Measurements from ENCODE around the gene IWS1. TPM values are rescaled to one million over a fixed set of nuclear protein-coding genes. Genes with fewer than 3 reads are reported as not detected.
"Not testable (repeated sequence)": the region's sequence is repeated elsewhere in the genome, so short reads cannot be mapped to it uniquely, and the experiment has no call there.

IWS1 gene
- 10 to 100 TPM; 40.8 to 43.3 TPM for total RNA-seq

- Mint-ChIP-seq H3K36me3 (ENCODE audit: low read depth) (peaks cover 22% of the 10 kb centered on the region), H3K4me1 (peaks cover 33% of the 10 kb centered on the region), H3K9me3 (peaks cover 5% of the 10 kb centered on the region), H3K27me3 (peaks cover 7% of the 10 kb centered on the region), H3K27ac (peak within 1 kb of the TSS; percentile 92), H3K4me3 (peak within 1 kb of the TSS; percentile 86)
- ChIA-PET POLR2A (interaction anchor here (0.7 to 2.3 kb wide), 25 partner anchors 11 to 564 kb away, joined by 3 to 29 read pairs (median 5); partner anchors contain the start of genes ERCC3, SAP130, SFT2D3 and UGGT1), CTCF (interaction anchor here (0.6 to 1.5 kb wide), 11 partner anchors 13 to 374 kb away, joined by 3 to 9 read pairs (median 3); no protein-coding TSS in a partner anchor)
- peak; percentile 95 for DNase-seq
These were observed at the start of gene IWS1 for GRCh38 chr2:127526132-127527000. Gene IWS1, minus strand, starts transcription at chr2:127526489. Its CDS starts 281 bp downstream, at chr2:127526208.

GRCh38 chr2:127575941-127576432 is 49.7 kb upstream of the IWS1 start:
- Mint-ChIP-seq H3K27ac (no peak overlapping the region), H3K4me3 (no peak overlapping the region), H3K27me3 (peaks cover 38% of the 10 kb centered on the region), H3K4me1 (peaks cover 3% of the 10 kb centered on the region), H3K36me3 (ENCODE audit: low read depth) (no peaks in the 10 kb centered on the region), H3K9me3 (no peaks in the 10 kb centered on the region)
- DNase-seq, result peak; percentile 10
- ChIA-PET POLR2A (interaction anchor here (0.7 kb wide), 1 partner anchor 12 kb away, joined by 3 read pairs; no protein-coding TSS in a partner anchor), CTCF (interaction anchor here (0.8 to 1.0 kb wide), 2 partner anchors 15 to 61 kb away, joined by 3 to 5 read pairs; no protein-coding TSS in a partner anchor)

GRCh38 chr2:127575185-127575765 is 49.0 kb upstream of the IWS1 start:
- peaks cover 44% of the 10 kb centered on the region for H3K27me3 Mint-ChIP-seq
- DNase-seq, result peak; percentile 6
- peaks cover 3% of the 10 kb centered on the region for H3K4me1 Mint-ChIP-seq
- H3K27ac Mint-ChIP-seq, result no peak overlapping the region
- ChIA-PET POLR2A (interaction anchor here (0.7 kb wide), 1 partner anchor 12 kb away, joined by 3 read pairs; no protein-coding TSS in a partner anchor), CTCF (interaction anchor here (0.8 to 1.0 kb wide), 2 partner anchors 16 to 62 kb away, joined by 3 to 5 read pairs; no protein-coding TSS in a partner anchor)
- H3K9me3 Mint-ChIP-seq, result no peaks in the 10 kb centered on the region
- no peaks in the 10 kb centered on the region for H3K36me3 Mint-ChIP-seq (ENCODE audit: low read depth)
- no peak overlapping the region for H3K4me3 Mint-ChIP-seq

GRCh38 chr2:127574656-127575055 is 48.4 kb upstream of the IWS1 start:
- Mint-ChIP-seq H3K27me3 (peaks cover 49% of the 10 kb centered on the region), H3K4me1 (peaks cover 3% of the 10 kb centered on the region), H3K27ac (no peak overlapping the region), H3K9me3 (no peaks in the 10 kb centered on the region), H3K36me3 (ENCODE audit: low read depth) (no peaks in the 10 kb centered on the region), H3K4me3 (no peak overlapping the region)
- POLR2A ChIA-PET, result no interaction called here
- CTCF ChIA-PET, result no interaction called here
- DNase-seq, result no peak

GRCh38 chr2:127573771-127574170 is 47.5 kb upstream of the IWS1 start:
- POLR2A ChIA-PET, result no interaction called here
- CTCF ChIA-PET, result no interaction called here
- Mint-ChIP-seq H3K27me3 (peaks cover 50% of the 10 kb centered on the region), H3K9me3 (no peaks in the 10 kb centered on the region), H3K4me3 (no peak overlapping the region), H3K4me1 (peaks cover 3% of the 10 kb centered on the region), H3K36me3 (ENCODE audit: low read depth) (no peaks in the 10 kb centered on the region), H3K27ac (no peak overlapping the region)
- DNase-seq, result no peak

- H3K27ac Mint-ChIP-seq, result no peak overlapping the region
- no peaks in the 10 kb centered on the region for H3K9me3 Mint-ChIP-seq
- peaks cover 52% of the 10 kb centered on the region for H3K27me3 Mint-ChIP-seq
- POLR2A ChIA-PET, result no interaction called here
- no peaks in the 10 kb centered on the region for H3K36me3 Mint-ChIP-seq (ENCODE audit: low read depth)
- CTCF ChIA-PET, result no interaction called here
- DNase-seq, result no peak
- H3K4me1 Mint-ChIP-seq, result peaks cover 3% of the 10 kb centered on the region
- H3K4me3 Mint-ChIP-seq, result no peak overlapping the region
These were observed 47.0 kb upstream of the IWS1 start for GRCh38 chr2:127573298-127573697.

- Mint-ChIP-seq H3K36me3 (ENCODE audit: low read depth) (no peaks in the 10 kb centered on the region), H3K9me3 (no peaks in the 10 kb centered on the region), H3K27me3 (peaks cover 53% of the 10 kb centered on the region), H3K27ac (no peak overlapping the region), H3K4me1 (peaks cover 3% of the 10 kb centered on the region), H3K4me3 (no peak overlapping the region)
- ChIA-PET CTCF (no interaction called here), POLR2A (no interaction called here)
- DNase-seq, result no peak
These were observed 46.6 kb upstream of the IWS1 start for GRCh38 chr2:127572841-127573240.

- POLR2A ChIA-PET; CTCF ChIA-PET; H3K4me1 Mint-ChIP-seq; H3K27ac Mint-ChIP-seq; H3K36me3 Mint-ChIP-seq (ENCODE audit: low read depth); H3K4me3 Mint-ChIP-seq; DNase-seq; H3K9me3 Mint-ChIP-seq: not testable (repeated sequence)
- H3K27me3 Mint-ChIP-seq, result peaks cover 53% of the 10 kb centered on the region
These were observed 46.1 kb upstream of the IWS1 start for GRCh38 chr2:127572352-127572751.

GRCh38 chr2:127570282-127571250 is 44.3 kb upstream of the IWS1 start:
- Mint-ChIP-seq H3K9me3 (no peaks in the 10 kb centered on the region), H3K27ac (no peak overlapping the region), H3K27me3 (peaks cover 63% of the 10 kb centered on the region), H3K36me3 (ENCODE audit: low read depth) (no peaks in the 10 kb centered on the region), H3K4me1 (peaks cover 3% of the 10 kb centered on the region), H3K4me3 (no peak overlapping the region)
- DNase-seq, result peak; percentile 3
- ChIA-PET POLR2A (no interaction called here), CTCF (no interaction called here)

GRCh38 chr2:127569666-127570065 is 43.4 kb upstream of the IWS1 start:
- Mint-ChIP-seq H3K27ac (no peak overlapping the region), H3K27me3 (peaks cover 68% of the 10 kb centered on the region), H3K4me1 (peaks cover 2% of the 10 kb centered on the region), H3K36me3 (ENCODE audit: low read depth) (no peaks in the 10 kb centered on the region), H3K4me3 (no peak overlapping the region), H3K9me3 (no peaks in the 10 kb centered on the region)
- no peak for DNase-seq
- CTCF ChIA-PET, result no interaction called here
- POLR2A ChIA-PET, result no interaction called here

- Mint-ChIP-seq H3K4me3 (no peak overlapping the region), H3K27ac (no peak overlapping the region), H3K4me1 (peaks cover 17% of the 10 kb centered on the region), H3K27me3 (peaks cover 70% of the 10 kb centered on the region), H3K9me3 (no peaks in the 10 kb centered on the region), H3K36me3 (ENCODE audit: low read depth) (peaks cover under 1% of the 10 kb centered on the region)
- ChIA-PET CTCF (no interaction called here), POLR2A (no interaction called here)
- DNase-seq, result no peak
These were observed 41.8 kb upstream of the IWS1 start for GRCh38 chr2:127568128-127568527.

GRCh38 chr2:127567351-127567854 is 41.1 kb upstream of the IWS1 start:
- peaks cover 68% of the 10 kb centered on the region for H3K27me3 Mint-ChIP-seq
- ChIA-PET POLR2A (no interaction called here), CTCF (interaction anchor here (1.2 kb wide), 1 partner anchor 24 kb away, joined by 5 read pairs; no protein-coding TSS in a partner anchor)
- H3K36me3 Mint-ChIP-seq (ENCODE audit: low read depth), result peaks cover 4% of the 10 kb centered on the region
- H3K4me1 Mint-ChIP-seq, result peaks cover 20% of the 10 kb centered on the region
- no peak overlapping the region for H3K4me3 Mint-ChIP-seq
- DNase-seq, result no peak
- no peaks in the 10 kb centered on the region for H3K9me3 Mint-ChIP-seq
- H3K27ac Mint-ChIP-seq, result no peak overlapping the region

Data from activated CD4-positive, alpha-beta memory T cell treated with anti-CD3 and anti-CD28 coated beads, Interleukin-2, amount 10 ng/mL, durations not matched to agents 7 days and 5 days (primary cell).